K562 (cell line): ENCODE data around the gene ODAD4. TPM values are rescaled to one million over a fixed set of nuclear protein-coding genes. Genes with fewer than 3 reads are reported as not detected.

Source experiments
- ATAC-seq: fragments of 200-7000 bp; cut with Tn5 transposase; 3 replicates; pipeline ENCODE4 v1.9.1; 2020; ENCODE audit warnings: moderate library complexity
- BruUV-seq: library from RNA; stranded (reverse); fragments of 400-500 nt; replicated peaks from 2 replicates; lab custom pipeline; 2021; lab: Mats Ljungman, UMichigan
- CTCF ChIA-PET: fragments of 300-600 bp; formaldehyde crosslinking; extraction: SDS; loops from one replicate; lab custom pipeline; 2021; ENCODE audit warnings: low intra/inter-chr PET ratio; lab: Yijun Ruan, JAX
- POLR2A ChIA-PET: fragments of 300-600, 350-650 bp; sonication (Branson Sonifier 250); formaldehyde crosslinking; extraction: SDS; loops from one replicate; lab custom pipeline; 2021; ENCODE audit warnings: antibody characterized with exemption, inconsistent platforms; lab: Yijun Ruan, JAX
- DNase-seq, 4 experiments: peaks; one replicate each; pipeline versions ENCODE4 v3.0.0 to v3.0.0-alpha.2; 2011 to 2018; ENCODE audit warnings: low spot score in 3 of 4, mixed read lengths in 3 of 4; ENCODE audit errors: extremely low read depth in 1 of 4
- FAIRE-seq: peaks from 2 replicates; lab custom pipeline; 2011; peaks lifted over from hg19 to GRCh38; lab: Jason Lieb, UNC
- H2AFZ ChIP-seq: 2 replicates; pipeline ENCODE4 v1.6.0; 2011; ENCODE audit warnings: low read depth, low read length, control low read depth, inconsistent platforms
- H3K27ac ChIP-seq: fragments of 200-600 bp; 3 replicates; pipeline ENCODE4 v1.8.0; 2011; ENCODE audit warnings: low read depth, mild to moderate bottlenecking, control low read depth, inconsistent platforms, low read length, moderate library complexity, mixed read lengths; ENCODE audit errors: extremely low read depth
- H3K27me3 ChIP-seq, 2 experiments: fragments of 300-600 bp in 1 of 2; 2 replicates in 1 of 2; 3 replicates in 1 of 2; pipeline versions ENCODE4 v1.6.0 to v1.8.0; 2011; ENCODE audit warnings: inconsistent platforms in 2 of 2, low read length in 2 of 2, mild to moderate bottlenecking in 1 of 2, mixed read lengths in 1 of 2, moderate library complexity in 1 of 2; ENCODE audit not compliant: control insufficient read depth in 2 of 2, insufficient read depth in 2 of 2
- H3K36me3 ChIP-seq: fragments of 300-600 bp; 3 replicates; pipeline ENCODE4 v1.8.0; 2011; ENCODE audit warnings: mild to moderate bottlenecking, low read length, inconsistent platforms; ENCODE audit not compliant: control insufficient read depth, insufficient read depth
- H3K4me1 ChIP-seq, 2 experiments: fragments of 200-600 bp in 1 of 2; replicated peaks in 1 of 2; 2 replicates in 1 of 2; 3 replicates in 1 of 2; pipeline versions ENCODE4 v1.5.1 to v1.8.0; 2011; ENCODE audit warnings: inconsistent platforms in 2 of 2, low read length in 2 of 2, mild to moderate bottlenecking in 1 of 2, mixed read lengths in 1 of 2, moderate library complexity in 1 of 2; ENCODE audit not compliant: control insufficient read depth in 2 of 2, insufficient read depth in 2 of 2
- H3K4me2 ChIP-seq: 2 replicates; pipeline ENCODE4 v1.6.1; 2011; ENCODE audit warnings: low read length, control low read depth, inconsistent platforms, mixed read lengths; ENCODE audit not compliant: insufficient read depth
- H3K4me3 ChIP-seq: fragments of 200-600 bp; sonication (generic), shearing (Covaris generic); 2 replicates; pipeline ENCODE4 v1.5.1; 2016; ENCODE audit warnings: control low read depth, inconsistent platforms
- H3K79me2 ChIP-seq: fragments of 200-600 bp; 3 replicates; pipeline ENCODE4 v1.8.0; 2011; ENCODE audit warnings: low read length, inconsistent platforms; ENCODE audit not compliant: control insufficient read depth, insufficient read depth
- H3K9ac ChIP-seq, 2 experiments: 2 replicates each; pipeline versions ENCODE4 v1.6.0 to v1.6.1; 2011; ENCODE audit warnings: low read depth in 2 of 2, low read length in 2 of 2, control low read depth in 1 of 2, inconsistent platforms in 1 of 2, mild to moderate bottlenecking in 1 of 2, mixed read lengths in 1 of 2; ENCODE audit not compliant: insufficient read depth in 1 of 2
- H3K9me1 ChIP-seq: one replicate; pipeline ENCODE4 v1.6.0; 2011; ENCODE audit warnings: inconsistent platforms, mild to moderate bottlenecking, low read length, moderate library complexity; ENCODE audit not compliant: control insufficient read depth, insufficient read depth
- H3K9me3 ChIP-seq: replicated peaks from 2 replicates; pipeline ENCODE4 v1.5.1; 2011; ENCODE audit warnings: low read depth, low read length, inconsistent platforms; ENCODE audit not compliant: control insufficient read depth, insufficient read depth
- H4K20me1 ChIP-seq: replicated peaks from 2 replicates; pipeline ENCODE4 v1.6.1; 2011; ENCODE audit warnings: low read length, inconsistent platforms, mixed read lengths; ENCODE audit not compliant: control insufficient read depth, insufficient read depth
- CTBP1 ChIP-seq: fragments of 450-650 bp; IDR thresholded peaks from 2 replicates; pipeline ENCODE4 v1.6.1; 2016; ENCODE audit warnings: borderline replicate concordance
- ELF1 ChIP-seq: fragments of 200-800 bp; sonication (Bioruptor generic); IDR thresholded peaks from 2 replicates; pipeline ENCODE4 v1.6.1; 2016; ENCODE audit warnings: missing genetic modification characterization, missing compliant biosample characterization
- NR2C2 ChIP-seq, 2 experiments: fragments of 200-800 bp in 1 of 2; sonication (Bioruptor generic) in 1 of 2; sonication (generic) in 1 of 2; formaldehyde crosslinking in 1 of 2; IDR thresholded peaks; 2 replicates each; pipeline versions ENCODE4 v1.6.1 to v1.8.0; 2016 to 2022; ENCODE audit warnings: mild to moderate bottlenecking in 1 of 2, missing compliant biosample characterization in 1 of 2, missing genetic modification characterization in 1 of 2, missing genetic modification reagents in 1 of 2
- PTTG1 ChIP-seq: fragments of 450-650 bp; IDR thresholded peaks from 2 replicates; pipeline ENCODE4 v1.6.1; 2016; ENCODE audit warnings: low read depth, mild to moderate bottlenecking, missing genetic modification characterization, missing compliant biosample characterization
- SPI1 ChIP-seq: IDR thresholded peaks from 2 replicates; pipeline ENCODE4 v1.6.1; 2011; ENCODE audit warnings: low read depth, low read length, control low read depth, borderline replicate concordance
- WGBS: fragments of 100-300 bp; shearing (Covaris generic); methylation state at CpG from one replicate; pipeline ENCODE4 v1.1.6; 2016; ENCODE audit warnings: low coverage, mixed read lengths; ENCODE audit not compliant: insufficient coverage; ENCODE audit errors: missing lambda C conversion rate; 5-methylcytosine and 5-hydroxymethylcytosine counted together
- in situ Hi-C: fragments of 300-500 bp; cut with MboI; formaldehyde crosslinking; loops from 4 replicates; pipeline ENCODE4 v1.15.0; 2018; ENCODE audit warnings: inconsistent platforms, mixed read lengths
- intact Hi-C: fragments of 100-400 bp; cut with micrococcal nuclease; formaldehyde crosslinking; loops from 2 replicates; pipeline ENCODE4 v1.14.2; 2022
- polyA plus RNA-seq, 8 experiments: library from polyadenylated mRNA; depleted of rRNA in 4 of 8; stranded (reverse) in 5 of 8; unstranded in 3 of 8; fragments of >200 nt; fragmentation: Nextera tagmentation in 2 of 8; fragmentation: Illumina TruSeq in 1 of 8; extraction: Ambion mirVana in 2 of 8; extraction: Trizol in 1 of 8; gene quantifications; 2 replicates each; pipeline versions ENCODE4 v1.2.1 to v1.2.3, GENCODE V29; 2011 to 2014; ENCODE audit warnings: inconsistent platforms in 1 of 8, missing spikeins in 1 of 8
- total RNA-seq, 7 experiments: library from RNA; depleted of rRNA in 6 of 7; stranded (reverse); fragments of >200 nt in 6 of 7; fragmentation: Illumina TruSeq in 2 of 7; extraction: Trizol in 2 of 7; gene quantifications; 2 replicates each; pipeline versions ENCODE4 v1.2.1 to v1.2.3, GENCODE V29; 2011 to 2021; ENCODE audit warnings: low replicate concordance in 1 of 7
- TF ChIP-seq, protein P1 (sequence below): fragments of 200-800 bp; sonication (Bioruptor generic); IDR thresholded peaks from 2 replicates; pipeline ENCODE4 v1.6.1; 2017; ENCODE audit warnings: missing genetic modification characterization, missing compliant biosample characterization
- TF ChIP-seq, protein P2 (sequence below): fragments of 250-450 bp; sonication (Bioruptor Pico); IDR thresholded peaks from 2 replicates; pipeline ENCODE4 v1.4.0; 2020; ENCODE audit warnings: mild to moderate bottlenecking
- TF ChIP-seq, protein P3 (sequence below): sonication (generic); formaldehyde crosslinking; IDR thresholded peaks from 2 replicates; pipeline ENCODE4 v1.8.0; 2022; ENCODE audit warnings: missing genetic modification reagents, mild to moderate bottlenecking, borderline replicate concordance

The ODAD4 gene
- total and polyA plus RNA-seq, 9 of the 15 experiments (the other 6 are each of a cell fraction or from before 2014, with no cell fraction given): 0.09 to 0.98 (median 0.51) TPM

DNA sequence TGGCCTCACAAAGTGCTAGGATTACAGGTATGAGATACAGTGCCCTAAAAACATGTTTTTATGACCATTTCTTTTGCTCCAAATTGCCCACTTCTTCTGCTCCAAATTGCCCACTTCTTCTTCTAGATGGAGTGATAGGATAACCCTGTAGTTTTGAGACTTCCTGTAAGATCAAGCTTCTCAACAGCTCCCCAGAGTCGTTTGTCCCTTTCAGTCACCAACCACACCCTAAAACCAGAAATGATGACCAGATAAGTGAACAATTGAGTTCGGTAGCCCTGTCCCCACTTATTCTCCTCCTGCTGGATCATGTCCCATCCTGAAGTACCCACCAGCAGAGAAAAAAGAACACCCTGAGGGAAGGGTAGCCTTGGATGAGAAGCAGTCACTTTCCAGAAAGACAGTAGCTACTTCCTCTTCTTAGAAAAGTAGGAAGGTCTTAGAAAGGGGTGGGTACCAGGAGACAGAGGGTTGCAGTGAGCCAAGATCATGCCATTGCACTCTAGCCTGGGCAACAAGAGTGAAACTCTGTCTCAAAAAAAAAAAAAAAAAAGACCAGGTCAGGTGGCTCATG is 2.5 kb downstream of the ODAD4 start:
- no peak for DNase-seq
- BruUV-seq: no TSS peak
- intact Hi-C loops: no loop called here

More for the DNA sequence above, 2.5 kb downstream of the ODAD4 start:
- 0% methylated on average over 2 of the region's 2 CpGs for WGBS
- H4K20me1 ChIP-seq: no peaks in the 10 kb centered on the region
- H3K9ac ChIP-seq: peak overlapping the region; percentile 14 to 16; a peak in 1 of 4 replicates
- H3K79me2 ChIP-seq: peaks cover 13% of the 10 kb centered on the region; the same call in 2 of the 3 replicates
- no peaks in the 10 kb centered on the region for H3K9me3 ChIP-seq
- H3K4me2 ChIP-seq: peak overlapping the region; percentile 52
- POLR2A ChIA-PET: interaction anchor here (0.6 to 1.8 kb wide), 4 partner anchors 10 to 297 kb away, joined by 3 to 6 read pairs (median 4); partner anchors contain the start of gene ACLY
- no peak for ATAC-seq
- H3K4me1 ChIP-seq: peaks cover 24 to 25% of the 10 kb centered on the region in 2 experiments; a peak in 4 of 5 replicates
- no peaks in the 10 kb centered on the region for H3K36me3 ChIP-seq
- TF ChIP-seq ELF1 (tag) (0 out of 2 replicates have a peak, but pooled peaks have one; percentile 40), PTTG1 (tag) (no peak), SPI1 (peak; percentile 44; the same call in 1 of the 2 replicates), NR2C2 (CRISPR knock-in tag; IDR thresholded peaks at IDR 0.05) (no peak), NR2C2 (tag; IDR thresholded peaks at IDR 0.05) (no peak), CTBP1 (0 out of 2 replicates have a peak, but pooled peaks have one; percentile 32)
- TF ChIP-seq, protein P1, sequence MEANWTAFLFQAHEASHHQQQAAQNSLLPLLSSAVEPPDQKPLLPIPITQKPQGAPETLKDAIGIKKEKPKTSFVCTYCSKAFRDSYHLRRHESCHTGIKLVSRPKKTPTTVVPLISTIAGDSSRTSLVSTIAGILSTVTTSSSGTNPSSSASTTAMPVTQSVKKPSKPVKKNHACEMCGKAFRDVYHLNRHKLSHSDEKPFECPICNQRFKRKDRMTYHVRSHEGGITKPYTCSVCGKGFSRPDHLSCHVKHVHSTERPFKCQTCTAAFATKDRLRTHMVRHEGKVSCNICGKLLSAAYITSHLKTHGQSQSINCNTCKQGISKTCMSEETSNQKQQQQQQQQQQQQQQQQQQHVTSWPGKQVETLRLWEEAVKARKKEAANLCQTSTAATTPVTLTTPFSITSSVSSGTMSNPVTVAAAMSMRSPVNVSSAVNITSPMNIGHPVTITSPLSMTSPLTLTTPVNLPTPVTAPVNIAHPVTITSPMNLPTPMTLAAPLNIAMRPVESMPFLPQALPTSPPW: peak; percentile 14; the same call in 1 of the 2 replicates
- TF ChIP-seq, protein P2, sequence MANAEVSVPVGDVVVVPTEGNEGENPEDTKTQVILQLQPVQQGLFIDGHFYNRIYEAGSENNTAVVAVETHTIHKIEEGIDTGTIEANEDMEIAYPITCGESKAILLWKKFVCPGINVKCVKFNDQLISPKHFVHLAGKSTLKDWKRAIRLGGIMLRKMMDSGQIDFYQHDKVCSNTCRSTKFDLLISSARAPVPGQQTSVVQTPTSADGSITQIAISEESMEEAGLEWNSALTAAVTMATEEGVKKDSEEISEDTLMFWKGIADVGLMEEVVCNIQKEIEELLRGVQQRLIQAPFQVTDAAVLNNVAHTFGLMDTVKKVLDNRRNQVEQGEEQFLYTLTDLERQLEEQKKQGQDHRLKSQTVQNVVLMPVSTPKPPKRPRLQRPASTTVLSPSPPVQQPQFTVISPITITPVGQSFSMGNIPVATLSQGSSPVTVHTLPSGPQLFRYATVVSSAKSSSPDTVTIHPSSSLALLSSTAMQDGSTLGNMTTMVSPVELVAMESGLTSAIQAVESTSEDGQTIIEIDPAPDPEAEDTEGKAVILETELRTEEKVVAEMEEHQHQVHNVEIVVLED: no peak
- TF ChIP-seq, protein P3, sequence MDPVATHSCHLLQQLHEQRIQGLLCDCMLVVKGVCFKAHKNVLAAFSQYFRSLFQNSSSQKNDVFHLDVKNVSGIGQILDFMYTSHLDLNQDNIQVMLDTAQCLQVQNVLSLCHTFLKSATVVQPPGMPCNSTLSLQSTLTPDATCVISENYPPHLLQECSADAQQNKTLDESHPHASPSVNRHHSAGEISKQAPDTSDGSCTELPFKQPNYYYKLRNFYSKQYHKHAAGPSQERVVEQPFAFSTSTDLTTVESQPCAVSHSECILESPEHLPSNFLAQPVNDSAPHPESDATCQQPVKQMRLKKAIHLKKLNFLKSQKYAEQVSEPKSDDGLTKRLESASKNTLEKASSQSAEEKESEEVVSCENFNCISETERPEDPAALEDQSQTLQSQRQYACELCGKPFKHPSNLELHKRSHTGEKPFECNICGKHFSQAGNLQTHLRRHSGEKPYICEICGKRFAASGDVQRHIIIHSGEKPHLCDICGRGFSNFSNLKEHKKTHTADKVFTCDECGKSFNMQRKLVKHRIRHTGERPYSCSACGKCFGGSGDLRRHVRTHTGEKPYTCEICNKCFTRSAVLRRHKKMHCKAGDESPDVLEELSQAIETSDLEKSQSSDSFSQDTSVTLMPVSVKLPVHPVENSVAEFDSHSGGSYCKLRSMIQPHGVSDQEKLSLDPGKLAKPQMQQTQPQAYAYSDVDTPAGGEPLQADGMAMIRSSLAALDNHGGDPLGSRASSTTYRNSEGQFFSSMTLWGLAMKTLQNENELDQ (CRISPR knock-in tag): no peak
- H3K27ac ChIP-seq: no peak overlapping the region
- no peaks in the 10 kb centered on the region for H3K27me3 ChIP-seq
- CTCF ChIA-PET: no interaction called here
- no peaks in the 10 kb centered on the region for H3K9me1 ChIP-seq
- H2AFZ ChIP-seq: peak overlapping the region; percentile 80
- in situ Hi-C loops: no loop called here
- H3K4me3 ChIP-seq: no peak overlapping the region
- no peak for FAIRE-seq
